Measurements from ENCODE around the gene CYP27B1. TPM values are rescaled to one million over a fixed set of nuclear protein-coding genes. Genes with fewer than 3 reads are reported as not detected.

The CYP27B1 gene
- total RNA-seq, 4 donors from 2014 or later: 3.0 TPM; not detected in 3

- no peak for TF ChIP-seq POLR2A (IDR thresholded peaks at IDR 0.05)
- TF ChIP-seq EP300 (IDR thresholded peaks at IDR 0.05): no peak
- TF ChIP-seq CTCF (IDR thresholded peaks at IDR 0.05): no peak
- Histone ChIP-seq H3K27me3 (peaks cover 7 to 69% of the 10 kb centered on the region in 2 donors), H3K4me3 (no peak overlapping the region), H3K27ac (no peak overlapping the region), H3K4me1 (peaks cover 0 to 53% (median 33%) of the 10 kb centered on the region in 4 donors), H3K36me3 (no peaks in the 10 kb centered on the region), H3K9me3 (no peaks in the 10 kb centered on the region)
- DNase-seq (ENCODE audit: low spot score in 2 of 2): no peak
- WGBS, 2 donors: 15 to 30% methylated on average over 7 of the region's 7 CpGs
Measured at GRCh38 chr12:57739387-57739786, 27.5 kb downstream of the CYP27B1 start.

DNA sequence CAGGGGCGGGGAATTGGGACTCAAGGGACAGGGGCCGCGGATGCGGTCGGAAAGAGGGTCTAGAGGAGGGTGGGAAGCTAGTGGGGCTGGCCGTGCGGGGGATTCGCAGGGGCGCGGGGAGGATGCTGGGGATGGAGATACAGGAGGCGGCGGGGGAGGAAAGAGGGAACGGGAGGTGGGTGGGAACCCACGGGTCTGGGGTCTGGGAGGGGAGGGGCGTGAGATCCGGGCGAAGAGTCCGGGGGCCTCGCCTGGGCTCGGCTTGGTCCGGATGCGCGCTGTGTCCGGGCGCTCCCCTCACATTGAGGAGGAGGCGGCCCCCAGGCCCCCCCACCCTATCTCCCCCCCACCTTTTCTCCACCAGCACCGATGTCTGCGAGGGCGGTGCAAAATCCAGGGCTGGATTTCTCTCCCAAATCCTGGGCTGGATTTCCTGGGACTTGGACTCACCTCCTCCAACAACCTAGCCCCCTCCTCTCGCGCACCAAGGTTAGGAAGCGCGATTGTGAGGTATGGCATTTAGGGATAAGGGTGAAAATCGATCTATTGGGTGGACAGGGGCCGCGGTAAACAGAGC, 28.1 kb downstream of the CYP27B1 start, which contains the start of gene AGAP2:
AGAP2 (minus strand) TSS at position 82 of the 577 bp plus-strand sequence. CDS start 496 bp downstream, outside the sequence.
- Histone ChIP-seq H3K4me3 (peak within 1 kb of the TSS; percentile 18 to 41 (median 26)), H3K9me3 (no peaks in the 10 kb centered on the region), H3K27me3 (peaks cover 7 to 76% of the 10 kb centered on the region in 2 donors), H3K27ac (no peak within 1 kb of the TSS), H3K4me1 (peaks cover 0 to 47% (median 33%) of the 10 kb centered on the region in 4 donors), H3K36me3 (no peaks in the 10 kb centered on the region)
- no peak for TF ChIP-seq CTCF (IDR thresholded peaks at IDR 0.05)
- TF ChIP-seq EP300 (IDR thresholded peaks at IDR 0.05): no peak
- TF ChIP-seq POLR2A (IDR thresholded peaks at IDR 0.05): no peak
- 13 to 24% methylated on average over 34 to 36 of the region's 36 CpGs for WGBS, 2 donors
- no peak for DNase-seq (ENCODE audit: low spot score in 2 of 2)

- H3K27ac ChIP-seq: no peak overlapping the region
- no peaks in the 10 kb centered on the region for H3K9me3 ChIP-seq
- H3K4me3 ChIP-seq: peak overlapping the region; percentile 18 to 41 (median 26)
Measured at GRCh38 chr12:57737467-57738460, 29.1 kb downstream of the CYP27B1 start.

DNA sequence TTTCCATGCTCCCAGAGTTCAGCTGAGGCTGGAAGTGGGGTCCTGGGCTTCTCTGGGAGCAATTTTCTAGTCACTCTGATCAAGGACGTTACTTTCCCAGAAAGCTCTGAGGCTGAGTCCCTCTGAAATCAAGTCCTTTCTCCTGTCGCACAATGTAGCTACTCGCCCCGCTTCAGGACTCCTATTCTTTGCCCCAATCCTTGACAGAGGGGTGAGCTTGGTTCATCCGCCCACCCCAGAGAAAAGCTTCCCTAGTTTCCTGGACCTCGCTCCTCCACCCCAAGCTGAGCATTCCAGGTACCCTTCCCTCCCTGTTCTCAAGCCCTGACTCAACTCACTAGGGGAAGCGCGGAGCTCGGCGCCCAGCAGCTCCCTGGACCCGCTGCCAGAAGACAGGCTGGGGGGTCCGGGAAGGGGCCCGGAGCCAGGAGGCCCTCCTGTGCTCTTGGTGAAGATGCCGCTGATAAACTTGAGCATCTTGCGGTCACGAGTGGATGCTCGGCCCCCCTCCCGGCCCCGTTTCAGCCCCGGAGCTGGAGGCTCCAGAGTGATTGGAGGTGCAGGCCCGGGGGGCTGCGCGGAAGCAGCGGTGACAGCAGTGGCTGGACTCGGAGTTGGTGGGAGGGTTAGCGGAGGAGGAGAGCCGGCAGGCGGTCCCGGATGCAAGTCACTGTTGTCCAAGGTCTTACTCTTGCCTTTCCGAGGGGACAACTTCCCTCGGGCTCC, 30.0 kb downstream of the CYP27B1 start:
- Histone ChIP-seq H3K4me3 (peak overlapping the region in 1 of 4 donors; percentile 41), H3K36me3 (no peaks in the 10 kb centered on the region), H3K9me3 (no peaks in the 10 kb centered on the region), H3K4me1 (peaks cover 0 to 47% (median 31%) of the 10 kb centered on the region in 4 donors), H3K27me3 (peaks cover 7 to 86% of the 10 kb centered on the region in 2 donors), H3K27ac (no peak overlapping the region)
- DNase-seq (ENCODE audit: low spot score in 2 of 2): no peak
- 20 to 25% methylated on average over 31 of the region's 31 CpGs for WGBS, 2 donors
- no peak for TF ChIP-seq EP300 (IDR thresholded peaks at IDR 0.05)
- no peak for TF ChIP-seq POLR2A (IDR thresholded peaks at IDR 0.05)
- no peak for TF ChIP-seq CTCF (IDR thresholded peaks at IDR 0.05)

More at GRCh38 chr12:57737467-57738460, 29.1 kb downstream of the CYP27B1 start:
- peak in 2 of 5 experiments; percentile 13 to 30 for TF ChIP-seq CTCF (IDR thresholded peaks at IDR 0.05)
- no peak for TF ChIP-seq EP300 (IDR thresholded peaks at IDR 0.05)
- TF ChIP-seq POLR2A (IDR thresholded peaks at IDR 0.05): no peak
- WGBS, 2 donors: 20 to 24% methylated on average over 21 to 23 of the region's 110 CpGs
- Histone ChIP-seq H3K27me3 (peaks cover 7 to 78% of the 10 kb centered on the region in 2 donors), H3K4me1 (peaks cover 0 to 47% (median 33%) of the 10 kb centered on the region in 4 donors), H3K36me3 (no peaks in the 10 kb centered on the region)
- DNase-seq (ENCODE audit: low spot score in 2 of 2): no peak
